Measurements from ENCODE around the gene MDM2.

DNA sequence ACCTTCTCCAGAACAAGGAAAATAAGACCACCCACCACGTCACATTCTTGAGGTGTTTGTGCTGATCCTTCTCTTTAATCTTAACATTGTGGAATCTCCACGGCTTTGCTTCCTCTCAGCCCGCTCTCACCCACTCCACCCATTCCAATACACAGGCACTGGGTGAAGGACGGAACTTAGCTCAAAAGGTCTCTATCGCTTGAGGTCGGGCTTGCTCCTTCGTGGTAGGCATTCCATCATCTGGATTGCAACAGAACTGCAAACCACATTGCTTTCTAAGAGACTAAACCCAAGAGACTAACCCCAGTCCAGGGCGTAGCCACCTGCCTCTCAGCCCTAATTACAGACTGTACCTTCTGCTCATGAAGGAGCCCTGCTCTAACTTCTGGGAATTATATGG, 24.0 kb upstream of the MDM2 start:
- TF ChIP-seq, protein P1, sequence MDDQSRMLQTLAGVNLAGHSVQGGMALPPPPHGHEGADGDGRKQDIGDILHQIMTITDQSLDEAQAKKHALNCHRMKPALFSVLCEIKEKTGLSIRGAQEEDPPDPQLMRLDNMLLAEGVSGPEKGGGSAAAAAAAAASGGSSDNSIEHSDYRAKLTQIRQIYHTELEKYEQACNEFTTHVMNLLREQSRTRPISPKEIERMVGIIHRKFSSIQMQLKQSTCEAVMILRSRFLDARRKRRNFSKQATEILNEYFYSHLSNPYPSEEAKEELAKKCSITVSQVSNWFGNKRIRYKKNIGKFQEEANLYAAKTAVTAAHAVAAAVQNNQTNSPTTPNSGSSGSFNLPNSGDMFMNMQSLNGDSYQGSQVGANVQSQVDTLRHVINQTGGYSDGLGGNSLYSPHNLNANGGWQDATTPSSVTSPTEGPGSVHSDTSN (IDR thresholded peaks at IDR 0.05): no peak
- TF ChIP-seq, protein P2, sequence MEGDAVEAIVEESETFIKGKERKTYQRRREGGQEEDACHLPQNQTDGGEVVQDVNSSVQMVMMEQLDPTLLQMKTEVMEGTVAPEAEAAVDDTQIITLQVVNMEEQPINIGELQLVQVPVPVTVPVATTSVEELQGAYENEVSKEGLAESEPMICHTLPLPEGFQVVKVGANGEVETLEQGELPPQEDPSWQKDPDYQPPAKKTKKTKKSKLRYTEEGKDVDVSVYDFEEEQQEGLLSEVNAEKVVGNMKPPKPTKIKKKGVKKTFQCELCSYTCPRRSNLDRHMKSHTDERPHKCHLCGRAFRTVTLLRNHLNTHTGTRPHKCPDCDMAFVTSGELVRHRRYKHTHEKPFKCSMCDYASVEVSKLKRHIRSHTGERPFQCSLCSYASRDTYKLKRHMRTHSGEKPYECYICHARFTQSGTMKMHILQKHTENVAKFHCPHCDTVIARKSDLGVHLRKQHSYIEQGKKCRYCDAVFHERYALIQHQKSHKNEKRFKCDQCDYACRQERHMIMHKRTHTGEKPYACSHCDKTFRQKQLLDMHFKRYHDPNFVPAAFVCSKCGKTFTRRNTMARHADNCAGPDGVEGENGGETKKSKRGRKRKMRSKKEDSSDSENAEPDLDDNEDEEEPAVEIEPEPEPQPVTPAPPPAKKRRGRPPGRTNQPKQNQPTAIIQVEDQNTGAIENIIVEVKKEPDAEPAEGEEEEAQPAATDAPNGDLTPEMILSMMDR (IDR thresholded peaks at IDR 0.05): no peak
- TF ChIP-seq RAD21 (IDR thresholded peaks at IDR 0.05; ENCODE audit: low read length): no peak

Measured in SK-N-SH (cell line).